D341Med (cell line): ENCODE measurements around the gene KIRREL3.

Source experiments
- DNase-seq: peaks from one replicate; pipeline ENCODE4 v3.0.0; 2012; ENCODE audit warnings: low spot score

Gene KIRREL3

GRCh38 chr11:126599217-126599897 is 401.2 kb downstream of the KIRREL3 start:
- no peak for DNase-seq

GRCh38 chr11:126598344-126599216 is 402.0 kb downstream of the KIRREL3 start:
- no peak for DNase-seq

GRCh38 chr11:126597041-126597440 is 403.5 kb downstream of the KIRREL3 start:
- DNase-seq, result no peak

GRCh38 chr11:126596474-126596873 is 404.1 kb downstream of the KIRREL3 start:
- DNase-seq, result no peak

- DNase-seq, result no peak
Observed at GRCh38 chr11:126595560-126595959, 405.0 kb downstream of the KIRREL3 start.

GRCh38 chr11:126594921-126595367 is 405.6 kb downstream of the KIRREL3 start:
- no peak for DNase-seq

- DNase-seq, result no peak
Observed at GRCh38 chr11:126592496-126593410, 407.8 kb downstream of the KIRREL3 start.

GRCh38 chr11:126591966-126592489 is 408.5 kb downstream of the KIRREL3 start:
- no peak for DNase-seq

GRCh38 chr11:126589492-126589803 is 411.1 kb downstream of the KIRREL3 start:
- no peak for DNase-seq

GRCh38 chr11:126588630-126589491 is 411.7 kb downstream of the KIRREL3 start:
- no peak for DNase-seq

GRCh38 chr11:126587541-126587940 is 413.0 kb downstream of the KIRREL3 start:
- DNase-seq, result no peak

- DNase-seq, result peak; percentile 52
Observed at GRCh38 chr11:126585774-126586491, 414.6 kb downstream of the KIRREL3 start.

GRCh38 chr11:126585388-126585773 is 415.2 kb downstream of the KIRREL3 start:
- no peak for DNase-seq

GRCh38 chr11:126583594-126584427 is 416.8 kb downstream of the KIRREL3 start:
- no peak for DNase-seq

- DNase-seq, result no peak
Observed at GRCh38 chr11:126583101-126583500, 417.5 kb downstream of the KIRREL3 start.

- no peak for DNase-seq
Observed at GRCh38 chr11:126581871-126582648, 418.5 kb downstream of the KIRREL3 start.

- no peak for DNase-seq
Observed at GRCh38 chr11:126578426-126578825, 422.1 kb downstream of the KIRREL3 start.

- DNase-seq, result no peak
Observed at GRCh38 chr11:126578021-126578420, 422.5 kb downstream of the KIRREL3 start.

GRCh38 chr11:126575849-126576248 is 424.7 kb downstream of the KIRREL3 start:
- DNase-seq, result no peak
